Heart left ventricle (tissue), 16 donors: Measurements from ENCODE around the gene COL20A1. TPM values are rescaled to one million over a fixed set of nuclear protein-coding genes. Genes with fewer than 3 reads are reported as not detected.

Experiments used
- ATAC-seq, 4 donors: fragments of 200-7000 bp; cut with Tn5 transposase; one replicate each; pipeline ENCODE4 v1.9.1; 2020 to 2022; ENCODE audit warnings: moderate library complexity in 4 of 4, mild to moderate bottlenecking in 3 of 4, moderate number of reproducible peaks in 1 of 4
- DNase-seq, 5 donors: peaks; one replicate each; pipeline ENCODE4 v3.0.0-alpha.2; 2020
- H3K27ac ChIP-seq, 12 donors: fragments of 200-600 bp; sonication (generic) in 4 of 12; one replicate each; pipeline versions ENCODE4 v1.5.0 to v1.8.0; 2016 to 2022; ENCODE audit warnings: mild to moderate bottlenecking in 2 of 12
- H3K27me3 ChIP-seq, 9 donors: fragments of 200-600 bp; sonication (generic) in 2 of 9; one replicate each; pipeline versions ENCODE4 v1.5.1 to v1.8.0; 2016 to 2022; ENCODE audit warnings: mild to moderate bottlenecking in 3 of 9
- H3K36me3 ChIP-seq, 9 donors: fragments of 200-600 bp; sonication (generic) in 2 of 9; one replicate each; pipeline versions ENCODE4 v1.5.0 to v1.8.0; 2018 to 2022; ENCODE audit warnings: mild to moderate bottlenecking in 2 of 9
- H3K4me1 ChIP-seq, 12 donors: fragments of 200-600 bp; sonication (generic) in 4 of 12; one replicate each; pipeline versions ENCODE4 v1.5.0 to v1.8.0; 2016 to 2022; ENCODE audit warnings: mild to moderate bottlenecking in 3 of 12
- H3K4me3 ChIP-seq, 12 donors: fragments of 200-600 bp; sonication (generic) in 4 of 12; one replicate each; pipeline versions ENCODE4 v1.5.0 to v1.8.0; 2017 to 2022; ENCODE audit warnings: mild to moderate bottlenecking in 9 of 12, moderate library complexity in 4 of 12
- H3K9me3 ChIP-seq, 12 donors: fragments of 200-600 bp; sonication (generic) in 4 of 12; one replicate each; pipeline versions ENCODE4 v1.5.0 to v1.8.0; 2016 to 2022; ENCODE audit warnings: mild to moderate bottlenecking in 1 of 12
- POLR2A ChIP-seq, 2 donors: fragments of 450-650 bp; IDR thresholded peaks; one replicate each; pipeline ENCODE4 v1.6.1; 2017; ENCODE audit warnings: antibody characterized with exemption in 2 of 2, mild to moderate bottlenecking in 2 of 2, moderate library complexity in 2 of 2
- WGBS, 4 donors: extraction: QIAGEN DNeasy Blood & Tissue Kit in 2 of 4; methylation state at CpG; one replicate each; pipeline versions ENCODE4 v1.1.5 to v1.1.7; 2013 to 2018; 5-methylcytosine and 5-hydroxymethylcytosine counted together
- intact Hi-C, 10 donors: fragments of 100-400 bp; cut with DNase I; formaldehyde crosslinking; loops; one replicate each; pipeline versions ENCODE4 v1.11.1 to v1.14.2; 2022
- polyA plus RNA-seq, 2 donors: library from polyadenylated mRNA; stranded (reverse); fragments of 200-250 nt; gene quantifications; one replicate each; pipeline ENCODE4 v1.2.3, GENCODE V29; 2013
- total RNA-seq, 9 donors: library from RNA; depleted of rRNA in 2 of 9; stranded (reverse); fragments of >200 nt in 2 of 9; fragmentation: NEBNext Ultra II Directional in 3 of 9; extraction: Animal tissue kit (Norgen Biotek cat#: 25700) in 3 of 9; gene quantifications; one replicate each; pipeline versions ENCODE4 v1.1.0 to v1.2.4, GENCODE V29; 2016 to 2023
- TF ChIP-seq, protein P1 (sequence below), 12 donors: fragments of 200-600 bp; sonication (generic) in 4 of 12; IDR thresholded peaks; one replicate each; pipeline versions ENCODE4 v1.5.0 to v1.8.0; 2018 to 2022; ENCODE audit warnings: antibody characterized with exemption in 12 of 12, mild to moderate bottlenecking in 5 of 12
- donor health status: ischemic (EF 13 %, LVEDD 7.1; RV severe dilation, severe dysfunction).
- donor health status: healthy with polysubstance abuse.
- donor health status: DM: no; HTN: yes; CAD: no.
- donor health status: DM: no; HTN: no; CAD: no.
- donor health status: ischemic (EF 25% LVEDD 6.9; RV normal size, moderate dysfunction).
- donor health status: ischemic (EF 25% LVEDD 5.7; RV mildly dilated, moderate dysfunction).
- donor health status: healthy.
- donor health status: DM: yes; HTN: yes; CAD: no.
- donor health status: ischemic (EF 35%, LVEDD 5.7; RV mildly dilated, moderate dysfunction).
- donor health status: nonischemic (EF 11% LVEDD 7.7; RV severe dilation, severe dysfunction).
- donor health status: DM: yes; HTN: yes; CAD: no.
- donor health status: PGD.
- donor health status: ischemic (EF 29% LVEDD 5.4; RV normal size, mild dysfunction).
- donor health status: nonischemic (EF 23%, LVEDD 6.1; RV moderate dilation, normal function).

COL20A1 gene
- total and polyA plus RNA-seq, 11 donors, result not detected

DNA sequence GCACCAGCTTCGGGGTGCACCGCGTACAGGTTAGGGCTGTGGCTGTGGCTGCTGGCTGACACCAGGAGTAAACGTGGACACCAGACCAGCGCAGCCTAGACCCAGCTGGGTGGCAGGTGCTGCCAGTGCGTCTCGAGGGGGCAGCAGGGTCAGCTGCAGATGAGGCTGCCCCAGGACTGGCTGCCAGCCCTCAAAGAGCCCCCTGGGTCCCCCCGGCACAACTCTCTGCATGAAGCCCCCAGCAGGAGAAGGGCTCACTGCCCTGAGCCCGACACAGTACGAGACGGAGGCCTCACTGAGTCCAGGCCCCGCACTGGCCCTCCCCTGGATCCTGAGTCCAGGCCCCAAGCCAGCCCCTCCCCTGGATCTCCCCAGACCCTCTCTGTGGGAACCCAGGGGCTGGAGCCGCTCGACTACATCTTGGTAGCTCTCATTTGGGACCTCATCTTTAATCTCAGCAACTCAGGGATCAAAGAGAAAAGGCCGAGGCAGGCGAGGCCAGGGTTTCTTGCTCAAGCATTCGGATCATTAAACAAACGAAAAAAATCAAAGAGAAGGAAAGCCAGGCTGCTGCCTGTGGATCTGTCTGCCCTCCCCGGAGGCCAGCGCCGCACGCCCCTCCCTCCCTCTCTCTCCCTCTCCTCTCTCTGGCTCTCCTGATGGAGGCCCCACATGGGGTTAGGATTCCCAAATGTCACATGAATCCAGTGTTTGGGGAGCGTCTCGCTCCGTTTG lies 31.8 kb upstream of the COL20A1 start:
- Histone ChIP-seq H3K4me1 (no peaks in the 10 kb centered on the region), H3K36me3 (no peaks in the 10 kb centered on the region), H3K27ac (no peak overlapping the region), H3K9me3 (no peaks in the 10 kb centered on the region), H3K4me3 (no peak overlapping the region), H3K27me3 (peaks cover 8 to 80% (median 23%) of the 10 kb centered on the region in 9 donors)
- TF ChIP-seq, protein P1, sequence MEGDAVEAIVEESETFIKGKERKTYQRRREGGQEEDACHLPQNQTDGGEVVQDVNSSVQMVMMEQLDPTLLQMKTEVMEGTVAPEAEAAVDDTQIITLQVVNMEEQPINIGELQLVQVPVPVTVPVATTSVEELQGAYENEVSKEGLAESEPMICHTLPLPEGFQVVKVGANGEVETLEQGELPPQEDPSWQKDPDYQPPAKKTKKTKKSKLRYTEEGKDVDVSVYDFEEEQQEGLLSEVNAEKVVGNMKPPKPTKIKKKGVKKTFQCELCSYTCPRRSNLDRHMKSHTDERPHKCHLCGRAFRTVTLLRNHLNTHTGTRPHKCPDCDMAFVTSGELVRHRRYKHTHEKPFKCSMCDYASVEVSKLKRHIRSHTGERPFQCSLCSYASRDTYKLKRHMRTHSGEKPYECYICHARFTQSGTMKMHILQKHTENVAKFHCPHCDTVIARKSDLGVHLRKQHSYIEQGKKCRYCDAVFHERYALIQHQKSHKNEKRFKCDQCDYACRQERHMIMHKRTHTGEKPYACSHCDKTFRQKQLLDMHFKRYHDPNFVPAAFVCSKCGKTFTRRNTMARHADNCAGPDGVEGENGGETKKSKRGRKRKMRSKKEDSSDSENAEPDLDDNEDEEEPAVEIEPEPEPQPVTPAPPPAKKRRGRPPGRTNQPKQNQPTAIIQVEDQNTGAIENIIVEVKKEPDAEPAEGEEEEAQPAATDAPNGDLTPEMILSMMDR (IDR thresholded peaks at IDR 0.05), result no peak
- no peak for TF ChIP-seq POLR2A (IDR thresholded peaks at IDR 0.05)
- 47 to 57% (median 51%) methylated on average over 18 to 25 of the region's 25 CpGs for WGBS, 4 donors
- no peak for DNase-seq
- intact Hi-C loops, result no loop called here
- ATAC-seq, result no peak

DNA sequence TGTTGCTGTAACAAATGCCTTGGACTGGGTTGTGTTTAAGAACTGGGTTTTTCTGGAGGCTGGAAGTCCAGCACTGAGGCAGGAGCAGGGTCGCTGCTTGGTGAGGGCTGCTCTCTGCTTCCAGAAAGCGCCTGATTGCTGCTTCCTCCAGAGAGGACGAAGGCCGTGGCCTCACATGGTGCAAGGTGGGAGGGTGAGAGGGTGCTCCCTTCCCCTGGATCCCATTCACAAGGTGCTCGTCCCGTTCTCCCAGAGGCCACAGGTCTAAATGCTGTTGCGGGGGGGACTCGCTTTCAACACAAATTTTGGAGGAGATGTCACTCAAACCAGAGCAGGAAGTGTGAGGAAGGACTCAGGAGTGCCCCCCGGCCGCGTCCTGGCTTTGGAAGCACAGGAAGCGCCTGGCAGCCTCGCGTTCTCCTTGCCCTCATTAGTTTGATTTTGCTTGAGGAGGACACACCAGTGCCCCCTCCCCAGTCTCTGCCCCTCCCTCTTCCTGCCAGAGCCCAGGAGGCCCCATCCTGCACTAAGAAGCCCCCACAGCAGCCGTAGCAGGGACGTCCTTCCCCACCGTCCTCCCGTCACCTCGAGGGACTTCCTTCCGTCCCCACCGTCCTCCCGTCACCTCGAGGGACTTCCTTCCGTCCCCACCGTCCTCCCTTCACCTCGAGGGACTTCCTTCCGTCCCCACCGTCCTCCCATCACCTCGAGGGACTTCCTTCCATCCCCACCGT lies 31.0 kb upstream of the COL20A1 start:
- no peak overlapping the region for H3K27ac ChIP-seq
- no peak for DNase-seq
- H3K36me3 ChIP-seq, result no peaks in the 10 kb centered on the region
- H3K4me1 ChIP-seq, result no peaks in the 10 kb centered on the region
- WGBS, 4 donors, result 34 to 52% (median 48%) methylated on average over 30 of the region's 30 CpGs
- no peak for ATAC-seq
- H3K9me3 ChIP-seq, result no peaks in the 10 kb centered on the region
- no peak overlapping the region for H3K4me3 ChIP-seq
- intact Hi-C loops, result no loop called here
- TF ChIP-seq, protein P1 (IDR thresholded peaks at IDR 0.05), result no peak
- no peak for TF ChIP-seq POLR2A (IDR thresholded peaks at IDR 0.05)
- H3K27me3 ChIP-seq, result peaks cover 8 to 76% (median 18%) of the 10 kb centered on the region in 9 donors

DNA sequence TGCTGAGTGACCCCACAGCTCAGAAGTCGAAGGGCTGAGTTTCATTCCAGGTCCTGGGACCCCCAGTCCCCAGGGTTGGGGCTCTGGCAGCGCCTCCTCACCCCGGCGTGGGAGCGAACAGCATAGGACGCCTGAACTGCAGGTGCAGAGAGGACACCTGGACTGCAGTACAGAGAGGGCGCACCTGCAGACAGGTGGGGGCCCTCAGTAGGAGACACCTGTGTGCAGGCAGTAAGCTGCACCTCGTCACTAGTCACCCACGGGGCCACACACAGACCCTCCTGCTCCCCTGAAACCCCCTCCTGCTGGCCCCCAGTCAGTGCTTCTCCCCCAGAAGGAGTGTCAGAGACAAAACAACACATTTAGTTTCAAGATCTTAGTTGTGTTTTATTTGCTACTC lies 30.1 kb upstream of the COL20A1 start:
- peaks cover 8 to 80% (median 21%) of the 10 kb centered on the region in 9 donors for H3K27me3 ChIP-seq
- H3K4me1 ChIP-seq, result no peaks in the 10 kb centered on the region
- ATAC-seq (no peak), DNase-seq (no peak)
- 80 to 86% (median 82%) methylated on average over 5 to 9 of the region's 9 CpGs for WGBS, 4 donors
- H3K36me3 ChIP-seq, result no peaks in the 10 kb centered on the region
- intact Hi-C loops, result no loop called here
- H3K4me3 ChIP-seq, result no peak overlapping the region
- H3K27ac ChIP-seq, result no peak overlapping the region
- no peak for TF ChIP-seq POLR2A (IDR thresholded peaks at IDR 0.05)
- TF ChIP-seq, protein P1 (IDR thresholded peaks at IDR 0.05), result no peak
- no peaks in the 10 kb centered on the region for H3K9me3 ChIP-seq

DNA sequence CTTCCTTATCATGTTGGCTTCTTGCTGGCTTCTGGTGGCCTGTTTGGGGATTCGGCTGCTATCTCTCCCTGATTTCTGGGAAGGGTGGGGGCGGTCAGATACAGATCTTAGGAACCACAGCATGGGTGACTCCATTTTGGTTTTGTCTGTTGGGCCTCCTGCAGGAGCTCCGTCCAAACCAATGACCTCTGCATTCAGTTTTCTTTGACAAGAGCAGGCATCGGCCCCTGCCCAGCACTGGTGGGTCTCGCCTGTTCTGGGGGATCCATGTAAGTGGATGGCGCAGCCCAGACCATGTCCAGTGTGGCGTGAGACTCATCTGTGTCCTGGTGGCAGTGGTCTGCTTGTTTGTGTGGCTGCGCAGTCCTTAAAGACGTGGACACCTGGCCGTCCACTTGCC lies 29.0 kb upstream of the COL20A1 start:
- Histone ChIP-seq H3K9me3 (no peaks in the 10 kb centered on the region), H3K4me1 (no peaks in the 10 kb centered on the region), H3K27me3 (peaks cover 8 to 74% (median 21%) of the 10 kb centered on the region in 9 donors), H3K27ac (no peak overlapping the region), H3K4me3 (no peak overlapping the region), H3K36me3 (no peaks in the 10 kb centered on the region)
- DNase-seq, result no peak
- no peak for ATAC-seq
- intact Hi-C loops, result no loop called here
- WGBS, 4 donors, result 77 to 82% (median 80%) methylated on average over 7 to 10 of the region's 10 CpGs
- no peak for TF ChIP-seq POLR2A (IDR thresholded peaks at IDR 0.05)
- TF ChIP-seq, protein P1 (IDR thresholded peaks at IDR 0.05), result no peak
